DMS 273 (cell line): ENCODE measurements around the gene THAP2.

Experiments
- DNase-seq: peaks from one replicate; lab custom pipeline; 2025; ENCODE audit not compliant: unreplicated experiment; lab: John Stamatoyannopoulos, UW

The THAP2 gene

GRCh38 chr12:71663561-71664410, at the start of gene THAP2, which contains the start of gene ZFC3H1:
Gene THAP2 (plus strand): TSS chr12:71664301. CDS start chr12:71664510, 209 bp downstream.
Gene ZFC3H1 (minus strand): TSS chr12:71663848. CDS start chr12:71663610, 238 bp downstream.
- peak; percentile 98 for DNase-seq

- no peak for DNase-seq
Measured at GRCh38 chr12:71621938-71622337, 42.2 kb upstream of the THAP2 start.

GRCh38 chr12:71625476-71625875, 38.6 kb upstream of the THAP2 start:
- no peak for DNase-seq

- no peak for DNase-seq
Measured at GRCh38 chr12:71626098-71626497, 38.0 kb upstream of the THAP2 start.

GRCh38 chr12:71626768-71627167, 37.3 kb upstream of the THAP2 start:
- DNase-seq: no peak

GRCh38 chr12:71627438-71628002, 36.6 kb upstream of the THAP2 start:
- no peak for DNase-seq

GRCh38 chr12:71636704-71637115, 27.4 kb upstream of the THAP2 start:
- DNase-seq: peak; percentile 80

- no peak for DNase-seq
Measured at GRCh38 chr12:71638499-71638898, 25.6 kb upstream of the THAP2 start.

- peak; percentile 19 for DNase-seq
Measured at GRCh38 chr12:71639341-71639760, 24.8 kb upstream of the THAP2 start.

GRCh38 chr12:71640316-71640715, 23.8 kb upstream of the THAP2 start:
- DNase-seq: no peak

GRCh38 chr12:71641390-71641789, 22.7 kb upstream of the THAP2 start:
- DNase-seq: no peak

GRCh38 chr12:71642264-71642663, 21.8 kb upstream of the THAP2 start:
- DNase-seq: no peak

GRCh38 chr12:71645268-71645667, 18.8 kb upstream of the THAP2 start:
- DNase-seq: no peak

GRCh38 chr12:71646512-71646911, 17.6 kb upstream of the THAP2 start:
- no peak for DNase-seq

- DNase-seq: no peak
Measured at GRCh38 chr12:71648537-71648936, 15.6 kb upstream of the THAP2 start.

- DNase-seq: no peak
Measured at GRCh38 chr12:71649401-71649800, 14.7 kb upstream of the THAP2 start.

- peak; percentile 27 for DNase-seq
Measured at GRCh38 chr12:71652656-71653055, 11.4 kb upstream of the THAP2 start.

- no peak for DNase-seq
Measured at GRCh38 chr12:71653137-71653536, 11.0 kb upstream of the THAP2 start.

- no peak for DNase-seq
Measured at GRCh38 chr12:71654200-71654599, 9.9 kb upstream of the THAP2 start.

GRCh38 chr12:71655495-71655894, 8.6 kb upstream of the THAP2 start:
- no peak for DNase-seq

- no peak for DNase-seq
Measured at GRCh38 chr12:71655907-71656306, 8.2 kb upstream of the THAP2 start.

GRCh38 chr12:71656740-71657139, 7.4 kb upstream of the THAP2 start:
- no peak for DNase-seq
